Neutrophil (primary cell): ENCODE measurements around the gene ARHGEF7.
A peak's percentile ranks its signal among the peaks of the same experiment; 100 is the strongest.

Experiments
- H3K27ac ChIP-seq: fragments of 200-600 bp; sonication (generic); 2 replicates; pipeline ENCODE4 v1.5.1; 2016; ENCODE audit warnings: mild to moderate bottlenecking, moderate library complexity
- H3K27me3 ChIP-seq: fragments of 200-600 bp; sonication (generic); 2 replicates; pipeline ENCODE4 v1.6.0; 2016; ENCODE audit warnings: mild to moderate bottlenecking
- H3K36me3 ChIP-seq: fragments of 200-600 bp; sonication (generic); 2 replicates; pipeline ENCODE4 v1.5.1; 2017
- H3K4me1 ChIP-seq, 2 experiments: fragments of 200-600 bp in 1 of 2; sonication (generic) in 1 of 2; 1 replicate in 1 of 2; 2 replicates in 1 of 2; pipeline versions ENCODE4 v1.5.1 to v1.6.1; 2013 to 2016; ENCODE audit warnings: low read depth in 1 of 2, low read length in 1 of 2, mild to moderate bottlenecking in 1 of 2, moderate library complexity in 1 of 2; ENCODE audit not compliant: control insufficient read depth in 1 of 2, insufficient read depth in 1 of 2
- H3K4me3 ChIP-seq, 2 experiments: fragments of 200-600 bp in 1 of 2; sonication (generic) in 1 of 2; 1 replicate in 1 of 2; 2 replicates in 1 of 2; pipeline ENCODE4 v1.5.1; 2013 to 2016; ENCODE audit warnings: low read depth in 1 of 2, low read length in 1 of 2, mild to moderate bottlenecking in 1 of 2, moderate library complexity in 1 of 2
- H3K9me3 ChIP-seq: fragments of 200-600 bp; sonication (generic); 2 replicates; pipeline ENCODE4 v1.5.1; 2016
- TF ChIP-seq, protein P1 (sequence below): fragments of 200-600 bp; sonication (generic); IDR thresholded peaks from 2 replicates; pipeline ENCODE4 v1.5.1; 2016; ENCODE audit warnings: antibody characterized with exemption

Gene ARHGEF7

DNA sequence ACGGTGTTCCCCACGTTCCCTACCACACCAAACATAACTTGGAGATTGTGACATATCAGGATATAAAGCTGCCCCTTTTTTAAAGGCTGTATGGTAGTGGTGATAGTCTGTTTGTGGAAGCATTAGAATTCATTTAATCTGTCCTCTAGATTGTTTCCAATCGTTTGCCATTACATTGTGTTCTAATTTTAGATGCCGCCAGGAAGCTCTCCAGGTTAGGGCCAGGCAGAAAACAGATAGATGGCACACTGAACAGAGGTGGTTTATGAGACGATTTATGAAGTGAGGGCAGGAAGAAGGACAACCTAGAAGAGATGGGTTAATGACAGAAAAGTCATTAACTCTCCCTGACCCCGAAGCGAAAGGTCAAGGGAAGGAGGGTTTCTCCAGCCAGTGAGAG, 30.0 kb downstream of the ARHGEF7 start:
- Histone ChIP-seq H3K27ac (no peak overlapping the region), H3K9me3 (no peaks in the 10 kb centered on the region), H3K4me1 (no peaks in the 10 kb centered on the region), H3K27me3 (peaks cover 93% of the 10 kb centered on the region), H3K4me3 (no peak overlapping the region), H3K36me3 (no peaks in the 10 kb centered on the region)
- TF ChIP-seq, protein P1, sequence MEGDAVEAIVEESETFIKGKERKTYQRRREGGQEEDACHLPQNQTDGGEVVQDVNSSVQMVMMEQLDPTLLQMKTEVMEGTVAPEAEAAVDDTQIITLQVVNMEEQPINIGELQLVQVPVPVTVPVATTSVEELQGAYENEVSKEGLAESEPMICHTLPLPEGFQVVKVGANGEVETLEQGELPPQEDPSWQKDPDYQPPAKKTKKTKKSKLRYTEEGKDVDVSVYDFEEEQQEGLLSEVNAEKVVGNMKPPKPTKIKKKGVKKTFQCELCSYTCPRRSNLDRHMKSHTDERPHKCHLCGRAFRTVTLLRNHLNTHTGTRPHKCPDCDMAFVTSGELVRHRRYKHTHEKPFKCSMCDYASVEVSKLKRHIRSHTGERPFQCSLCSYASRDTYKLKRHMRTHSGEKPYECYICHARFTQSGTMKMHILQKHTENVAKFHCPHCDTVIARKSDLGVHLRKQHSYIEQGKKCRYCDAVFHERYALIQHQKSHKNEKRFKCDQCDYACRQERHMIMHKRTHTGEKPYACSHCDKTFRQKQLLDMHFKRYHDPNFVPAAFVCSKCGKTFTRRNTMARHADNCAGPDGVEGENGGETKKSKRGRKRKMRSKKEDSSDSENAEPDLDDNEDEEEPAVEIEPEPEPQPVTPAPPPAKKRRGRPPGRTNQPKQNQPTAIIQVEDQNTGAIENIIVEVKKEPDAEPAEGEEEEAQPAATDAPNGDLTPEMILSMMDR, result no peak

DNA sequence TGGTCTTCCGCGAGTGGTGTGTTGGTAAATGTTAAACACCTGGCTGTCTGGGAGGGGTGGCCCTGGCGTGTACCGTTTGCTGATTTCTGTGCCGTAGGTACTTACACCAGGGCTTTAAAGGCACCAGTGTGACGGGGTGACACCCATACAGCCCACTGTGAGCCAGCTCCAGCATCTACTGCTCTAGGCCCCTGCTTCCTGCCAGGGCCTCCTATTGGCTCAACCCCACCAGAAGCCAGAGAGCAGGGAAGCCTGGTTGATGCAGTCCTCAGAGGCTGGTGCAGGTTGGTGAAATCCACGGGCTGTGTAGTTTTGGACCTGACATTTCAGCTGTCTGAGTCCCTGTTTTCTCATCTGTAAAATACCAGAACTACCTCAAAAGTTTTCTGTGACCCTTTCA, 30.4 kb downstream of the ARHGEF7 start:
- H3K4me1 ChIP-seq, result no peaks in the 10 kb centered on the region
- H3K9me3 ChIP-seq, result no peaks in the 10 kb centered on the region
- peaks cover 93% of the 10 kb centered on the region for H3K27me3 ChIP-seq
- no peak overlapping the region for H3K27ac ChIP-seq
- TF ChIP-seq, protein P1, result no peak
- no peak overlapping the region for H3K4me3 ChIP-seq
- H3K36me3 ChIP-seq, result no peaks in the 10 kb centered on the region

DNA sequence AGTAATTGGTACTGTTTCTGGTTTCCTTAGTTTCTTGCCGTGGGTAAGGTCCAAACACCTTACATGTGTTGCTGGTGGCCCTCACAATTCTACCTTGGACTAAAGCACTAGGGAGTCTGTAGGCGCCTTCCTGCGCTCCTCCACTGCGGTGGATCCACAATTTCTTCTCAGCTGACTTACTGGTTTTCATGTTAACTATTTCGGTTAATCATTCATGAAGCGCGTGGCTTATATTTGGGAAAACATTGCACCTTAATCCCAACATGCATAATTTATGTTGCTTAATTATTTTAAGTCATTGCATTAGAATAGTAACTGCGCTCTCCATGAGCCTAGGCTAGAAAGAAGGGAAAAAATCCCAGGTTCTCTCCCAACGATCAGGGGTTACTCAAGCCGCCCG, 37.7 kb downstream of the ARHGEF7 start:
- Histone ChIP-seq H3K27me3 (peaks cover 56% of the 10 kb centered on the region), H3K4me3 (peak overlapping the region; percentile 75 to 89), H3K36me3 (no peaks in the 10 kb centered on the region), H3K9me3 (no peaks in the 10 kb centered on the region), H3K4me1 (peaks cover 18 to 20% of the 10 kb centered on the region in 2 experiments), H3K27ac (peak overlapping the region; percentile 89)
- TF ChIP-seq, protein P1, result no peak

DNA sequence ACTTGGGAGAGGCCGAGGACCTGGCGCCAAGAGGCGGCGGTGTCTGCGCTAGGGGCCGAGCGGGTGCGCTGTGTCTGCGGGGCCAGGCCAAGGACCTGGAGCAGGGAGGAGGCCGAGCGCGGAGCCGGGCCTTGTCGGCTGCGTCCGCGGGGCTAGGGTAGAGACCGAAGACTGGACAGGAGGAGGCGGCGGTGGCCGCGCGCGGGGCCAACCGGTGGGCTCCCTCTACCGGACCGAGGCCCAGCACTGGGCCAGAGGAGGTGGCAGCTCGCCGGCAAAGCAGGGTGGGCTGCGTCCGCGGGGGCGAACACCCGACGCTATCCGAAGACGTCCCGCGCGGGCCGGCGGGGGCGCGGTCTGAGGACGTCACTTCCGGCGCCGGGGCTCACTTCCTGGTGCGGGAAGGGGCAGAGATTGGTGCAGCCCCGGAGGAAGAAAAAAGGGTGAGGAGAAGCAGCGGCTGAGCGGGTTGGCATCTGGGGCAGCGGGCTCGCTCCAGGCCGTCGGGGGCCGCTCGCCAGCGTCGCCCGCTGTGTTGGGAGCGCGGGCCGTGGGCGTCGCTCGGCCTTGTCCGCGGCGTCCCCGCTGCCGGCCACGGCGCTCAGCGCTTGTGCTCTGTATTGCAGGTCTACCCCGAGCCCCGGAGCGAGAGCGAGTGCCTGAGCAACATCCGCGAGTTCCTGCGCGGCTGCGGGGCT, 38.3 kb downstream of the ARHGEF7 start:
- Histone ChIP-seq H3K27me3 (peaks cover 50% of the 10 kb centered on the region), H3K27ac (peak overlapping the region; percentile 89), H3K4me3 (peak overlapping the region; percentile 75 to 89), H3K9me3 (no peaks in the 10 kb centered on the region), H3K4me1 (peaks cover 18 to 20% of the 10 kb centered on the region in 2 experiments), H3K36me3 (no peaks in the 10 kb centered on the region)
- TF ChIP-seq, protein P1, result peak; percentile 16

DNA sequence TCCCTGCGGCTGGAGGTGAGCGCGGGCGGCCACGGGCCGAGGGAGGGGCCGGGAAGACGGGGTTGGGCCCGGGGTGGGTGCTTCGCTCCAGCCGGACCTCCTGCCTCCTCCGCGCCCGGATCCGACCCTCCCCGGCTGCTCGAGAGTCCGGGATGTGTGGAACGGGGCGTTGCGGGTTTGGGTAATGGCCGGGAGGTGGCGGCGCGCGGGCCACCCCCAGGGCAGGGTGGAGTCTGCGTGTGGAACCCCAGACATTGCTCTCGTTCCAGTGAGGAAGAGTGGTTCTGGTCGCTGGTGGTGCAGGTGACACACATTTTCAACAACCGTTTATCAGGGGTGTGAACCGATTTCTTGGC, 38.8 kb downstream of the ARHGEF7 start:
- Histone ChIP-seq H3K36me3 (no peaks in the 10 kb centered on the region), H3K4me3 (peak overlapping the region; percentile 75 to 89), H3K27me3 (peaks cover 44% of the 10 kb centered on the region), H3K9me3 (no peaks in the 10 kb centered on the region), H3K27ac (peak overlapping the region; percentile 89), H3K4me1 (peaks cover 18 to 20% of the 10 kb centered on the region in 2 experiments)
- TF ChIP-seq, protein P1, result no peak
